MM.1S (cell line): ENCODE measurements around the gene A3GALT2.

Source experiments
- EZH2 ChIP-seq: fragments of 300-600 bp; sonication (generic); optimal IDR thresholded peaks from 2 replicates; pipeline ENCODE3; 2017; ENCODE audit warnings: low read depth, mild to moderate bottlenecking, antibody characterized with exemption, low read length, mixed read lengths
- EZH2phosphoT487 ChIP-seq: fragments of 300-600 bp; sonication (generic); IDR thresholded peaks from 2 replicates; pipeline ENCODE4 v1.6.1; 2018; ENCODE audit warnings: antibody characterized with exemption, low read length
- TF ChIP-seq, protein P1 (sequence below): fragments of 300-600 bp; sonication (generic); IDR thresholded peaks from 2 replicates; pipeline ENCODE4 v1.5.1; 2016; ENCODE audit warnings: antibody characterized with exemption, low read length, mixed read lengths

DNA sequence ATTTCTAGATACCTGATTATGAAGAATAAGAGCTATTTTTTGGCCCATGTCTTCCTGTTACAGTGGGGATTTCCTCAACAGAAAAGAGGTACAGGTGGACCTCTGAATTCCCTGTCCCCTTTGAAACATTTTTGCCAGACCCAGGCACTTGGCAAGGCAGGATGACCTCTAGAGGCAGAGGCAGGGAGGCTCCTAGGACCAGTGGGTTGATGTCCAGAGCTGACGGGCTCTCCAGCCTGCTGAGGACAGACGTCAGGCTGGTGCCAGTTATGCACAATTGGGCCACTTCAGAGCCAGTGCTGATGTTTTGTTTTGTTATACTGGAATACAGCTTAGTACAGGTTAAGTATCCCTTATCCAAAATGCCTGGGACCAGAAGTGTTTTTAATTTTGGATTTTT is 18.5 kb upstream of the A3GALT2 start:
- TF ChIP-seq, protein P1, sequence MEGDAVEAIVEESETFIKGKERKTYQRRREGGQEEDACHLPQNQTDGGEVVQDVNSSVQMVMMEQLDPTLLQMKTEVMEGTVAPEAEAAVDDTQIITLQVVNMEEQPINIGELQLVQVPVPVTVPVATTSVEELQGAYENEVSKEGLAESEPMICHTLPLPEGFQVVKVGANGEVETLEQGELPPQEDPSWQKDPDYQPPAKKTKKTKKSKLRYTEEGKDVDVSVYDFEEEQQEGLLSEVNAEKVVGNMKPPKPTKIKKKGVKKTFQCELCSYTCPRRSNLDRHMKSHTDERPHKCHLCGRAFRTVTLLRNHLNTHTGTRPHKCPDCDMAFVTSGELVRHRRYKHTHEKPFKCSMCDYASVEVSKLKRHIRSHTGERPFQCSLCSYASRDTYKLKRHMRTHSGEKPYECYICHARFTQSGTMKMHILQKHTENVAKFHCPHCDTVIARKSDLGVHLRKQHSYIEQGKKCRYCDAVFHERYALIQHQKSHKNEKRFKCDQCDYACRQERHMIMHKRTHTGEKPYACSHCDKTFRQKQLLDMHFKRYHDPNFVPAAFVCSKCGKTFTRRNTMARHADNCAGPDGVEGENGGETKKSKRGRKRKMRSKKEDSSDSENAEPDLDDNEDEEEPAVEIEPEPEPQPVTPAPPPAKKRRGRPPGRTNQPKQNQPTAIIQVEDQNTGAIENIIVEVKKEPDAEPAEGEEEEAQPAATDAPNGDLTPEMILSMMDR, result no peak
- TF ChIP-seq EZH2 (no peak), EZH2phosphoT487 (no peak)
